ENCODE data around the gene TRAK1.
"Not testable (repeated sequence)": the region's sequence is repeated elsewhere in the genome, so short reads cannot be mapped to it uniquely, and the experiment has no call there.

The TRAK1 gene, protein sequence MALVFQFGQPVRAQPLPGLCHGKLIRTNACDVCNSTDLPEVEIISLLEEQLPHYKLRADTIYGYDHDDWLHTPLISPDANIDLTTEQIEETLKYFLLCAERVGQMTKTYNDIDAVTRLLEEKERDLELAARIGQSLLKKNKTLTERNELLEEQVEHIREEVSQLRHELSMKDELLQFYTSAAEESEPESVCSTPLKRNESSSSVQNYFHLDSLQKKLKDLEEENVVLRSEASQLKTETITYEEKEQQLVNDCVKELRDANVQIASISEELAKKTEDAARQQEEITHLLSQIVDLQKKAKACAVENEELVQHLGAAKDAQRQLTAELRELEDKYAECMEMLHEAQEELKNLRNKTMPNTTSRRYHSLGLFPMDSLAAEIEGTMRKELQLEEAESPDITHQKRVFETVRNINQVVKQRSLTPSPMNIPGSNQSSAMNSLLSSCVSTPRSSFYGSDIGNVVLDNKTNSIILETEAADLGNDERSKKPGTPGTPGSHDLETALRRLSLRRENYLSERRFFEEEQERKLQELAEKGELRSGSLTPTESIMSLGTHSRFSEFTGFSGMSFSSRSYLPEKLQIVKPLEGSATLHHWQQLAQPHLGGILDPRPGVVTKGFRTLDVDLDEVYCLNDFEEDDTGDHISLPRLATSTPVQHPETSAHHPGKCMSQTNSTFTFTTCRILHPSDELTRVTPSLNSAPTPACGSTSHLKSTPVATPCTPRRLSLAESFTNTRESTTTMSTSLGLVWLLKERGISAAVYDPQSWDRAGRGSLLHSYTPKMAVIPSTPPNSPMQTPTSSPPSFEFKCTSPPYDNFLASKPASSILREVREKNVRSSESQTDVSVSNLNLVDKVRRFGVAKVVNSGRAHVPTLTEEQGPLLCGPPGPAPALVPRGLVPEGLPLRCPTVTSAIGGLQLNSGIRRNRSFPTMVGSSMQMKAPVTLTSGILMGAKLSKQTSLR

DNA sequence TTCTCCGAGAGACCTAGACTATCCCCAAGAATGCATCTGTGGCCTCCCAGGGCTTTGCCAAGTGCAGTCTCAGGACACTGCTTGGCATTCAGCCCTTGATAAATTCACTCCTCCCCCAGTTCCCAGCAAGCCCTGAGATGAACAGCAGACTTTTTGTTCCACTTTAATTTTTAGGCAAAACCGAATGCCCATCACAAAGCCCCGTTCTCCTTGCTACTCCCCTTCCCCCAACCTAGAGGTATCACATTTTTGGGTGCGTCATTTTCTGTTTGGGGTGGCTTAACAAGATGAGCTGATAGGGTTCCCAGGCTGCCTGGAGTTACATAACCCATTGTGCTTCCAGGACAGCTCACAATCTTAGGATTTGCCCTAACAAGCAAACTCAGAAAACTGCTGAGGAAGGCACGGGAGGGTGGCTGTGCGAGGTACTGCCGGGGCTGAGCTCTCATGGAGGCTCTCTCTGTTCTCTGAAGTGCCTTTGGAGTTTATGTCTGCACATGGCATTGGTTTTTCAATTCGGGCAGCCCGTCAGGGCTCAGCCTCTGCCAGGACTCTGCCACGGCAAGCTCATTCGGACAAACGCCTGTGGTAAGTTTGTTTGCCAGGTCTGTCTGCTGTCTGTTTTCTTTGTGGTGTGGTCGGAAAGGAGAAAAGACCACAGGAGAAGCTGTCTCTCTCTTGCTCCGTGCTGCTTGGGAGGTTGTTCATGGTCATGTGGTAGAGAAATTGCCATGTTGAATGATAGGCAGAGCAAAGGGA lies at the start of gene TRAK1:
Gene TRAK1, plus strand, starts transcription at position 385 of the 759 bp plus-strand sequence. Its CDS starts 113 bp downstream, at position 498.
- DNase-seq, result no peak

DNA sequence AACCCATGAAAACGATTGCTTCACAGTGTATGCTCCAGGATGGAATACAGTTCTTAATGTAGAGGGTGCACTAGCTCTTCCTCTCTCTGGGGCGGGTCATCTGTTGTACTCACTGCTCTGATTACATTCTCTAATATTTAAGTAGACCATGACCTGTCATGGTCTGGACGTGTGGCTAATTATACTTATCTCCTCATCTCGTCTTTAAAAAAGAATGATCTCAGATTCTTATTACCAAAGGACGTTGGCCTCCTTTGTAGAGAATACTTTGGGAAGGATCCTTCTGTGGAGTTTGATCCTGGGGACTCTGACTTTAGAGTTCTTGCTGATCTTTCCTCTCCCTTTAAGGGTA lies 48.4 kb upstream of the TRAK1 start:
- DNase-seq, result no peak

DNA sequence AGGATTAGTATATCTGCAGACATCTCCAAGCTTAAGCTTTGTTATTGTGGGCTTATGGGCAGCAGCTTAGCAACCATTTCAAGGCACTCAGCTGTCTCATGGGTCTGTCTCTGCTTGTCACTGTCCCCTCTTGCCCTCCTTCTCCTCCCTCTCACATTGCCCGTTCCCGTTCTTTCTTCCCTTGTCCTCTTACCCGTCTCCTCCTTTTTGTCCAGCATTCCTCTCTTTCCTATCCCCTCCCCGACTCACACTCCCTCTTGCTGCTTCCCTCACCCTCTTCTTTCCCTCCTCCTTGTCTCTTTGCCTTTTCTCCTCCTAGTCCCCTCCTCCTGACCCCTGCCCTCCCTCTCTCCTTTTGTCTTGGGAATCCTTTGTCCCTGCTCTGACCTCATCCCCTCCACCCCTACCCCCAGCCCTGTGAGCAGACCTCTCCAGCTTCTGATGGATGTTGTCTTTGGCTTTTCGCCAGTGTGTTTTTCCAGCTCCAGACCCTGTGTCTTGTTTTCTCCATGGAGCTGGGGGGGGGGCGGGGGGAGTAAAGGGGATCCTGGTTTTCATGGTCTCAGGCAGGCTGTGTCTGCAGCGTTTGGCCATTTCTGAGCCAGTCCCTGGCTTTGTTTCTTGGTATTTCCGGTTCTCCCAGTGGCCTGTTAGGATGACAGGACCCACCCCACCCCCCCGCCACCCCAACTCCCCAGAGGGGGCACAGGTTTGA lies 47.9 kb upstream of the TRAK1 start:
- DNase-seq, result no peak

DNA sequence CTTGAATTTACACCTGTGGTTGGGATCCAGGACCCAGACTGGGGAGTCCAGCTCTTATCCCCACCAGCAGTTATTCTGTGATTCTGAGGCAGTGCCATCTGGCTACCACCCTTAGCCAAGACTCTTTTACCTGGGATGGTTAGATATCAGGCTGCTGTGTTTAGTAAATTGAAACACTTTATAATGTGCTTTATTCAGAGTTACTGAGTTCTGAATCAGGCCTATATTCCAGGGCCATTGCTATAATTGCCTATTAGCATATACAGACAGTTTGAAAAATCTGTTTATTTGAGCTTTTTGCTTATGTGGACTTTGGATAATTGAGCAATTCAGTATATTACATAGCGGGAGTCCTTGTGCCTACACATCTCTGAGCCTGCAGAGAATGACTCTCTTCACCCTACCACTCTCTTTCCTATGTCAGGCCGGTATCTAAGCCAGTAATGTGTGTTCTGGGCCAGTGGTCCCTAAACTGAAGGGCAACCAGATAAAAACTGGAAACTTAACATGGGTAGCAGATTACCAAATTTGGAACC lies 45.4 kb upstream of the TRAK1 start:
- no peak for DNase-seq

DNA sequence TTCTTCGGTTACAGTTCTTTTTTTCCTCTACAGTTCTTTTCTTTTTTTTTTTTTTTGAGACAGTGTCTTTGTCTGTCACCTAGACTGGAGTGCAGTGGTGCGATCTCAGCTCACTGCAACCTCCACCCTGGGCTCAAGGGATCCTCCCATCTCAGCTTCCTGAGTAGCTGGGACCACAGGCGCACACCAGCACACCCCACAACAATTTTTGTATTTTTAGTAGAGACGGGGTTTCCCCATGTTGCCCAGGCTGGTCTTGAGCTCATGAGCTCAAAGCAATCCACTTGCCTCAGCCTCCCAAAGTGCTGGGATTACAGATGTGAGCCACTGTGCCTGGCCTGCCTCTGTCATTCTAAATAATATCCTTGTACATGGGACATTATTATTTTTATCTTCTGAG lies 42.6 kb upstream of the TRAK1 start:
- not testable (repeated sequence) for DNase-seq

DNA sequence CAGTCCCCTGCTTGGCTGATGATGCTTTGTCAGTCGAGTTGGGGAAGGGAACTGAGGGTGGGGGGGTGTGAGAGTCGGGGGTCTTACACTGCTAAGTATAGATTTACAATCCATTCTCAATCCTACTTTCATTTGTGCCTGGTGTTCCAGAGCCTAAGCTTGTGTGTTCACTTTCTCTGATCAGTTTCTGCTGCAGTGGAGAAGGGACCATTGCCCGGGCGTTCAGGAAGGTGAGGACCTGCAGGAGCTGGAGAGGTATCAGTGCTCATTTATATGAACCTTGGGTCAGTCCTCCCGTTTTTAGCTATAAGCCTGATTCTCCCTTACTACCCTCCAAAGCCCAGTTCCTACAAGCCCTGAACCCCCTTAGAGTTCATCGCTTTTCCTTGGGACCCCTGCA lies 41.0 kb upstream of the TRAK1 start:
- no peak for DNase-seq

DNA sequence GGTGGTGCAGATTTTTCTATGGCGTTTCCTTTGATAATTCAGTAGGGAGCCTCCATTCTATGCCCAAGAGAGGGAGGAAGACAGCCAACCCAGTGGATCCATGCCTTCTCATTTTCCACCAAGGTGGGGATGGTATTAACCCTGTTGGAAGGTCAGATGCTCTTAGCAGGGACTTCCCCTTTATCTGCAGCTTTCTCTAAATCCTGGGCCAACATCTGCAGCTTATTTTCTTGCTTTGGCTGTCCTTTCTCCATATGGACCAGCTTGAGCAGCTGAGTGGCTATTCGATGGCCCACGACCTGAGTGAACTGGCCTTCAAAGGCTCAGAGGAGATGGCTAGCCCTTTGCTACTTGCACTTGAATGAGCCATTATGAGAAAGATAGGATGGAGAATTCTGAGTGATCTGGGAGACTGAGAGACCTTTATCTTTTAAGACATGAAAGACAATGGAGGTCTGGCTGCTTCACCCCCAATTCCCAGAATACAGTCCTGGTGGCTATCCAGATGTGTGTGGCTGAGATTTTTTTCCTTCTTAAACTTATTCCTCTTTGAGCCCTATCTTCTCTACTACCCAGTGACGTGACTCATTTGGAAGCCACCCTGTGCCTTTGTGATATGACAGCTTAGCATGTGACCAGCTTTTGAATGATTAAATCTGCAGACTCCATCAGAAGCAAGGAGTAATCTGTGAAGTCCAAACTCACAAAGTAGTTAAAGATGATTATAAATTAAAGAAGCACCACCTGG lies 39.6 kb upstream of the TRAK1 start:
- no peak for DNase-seq

DNA sequence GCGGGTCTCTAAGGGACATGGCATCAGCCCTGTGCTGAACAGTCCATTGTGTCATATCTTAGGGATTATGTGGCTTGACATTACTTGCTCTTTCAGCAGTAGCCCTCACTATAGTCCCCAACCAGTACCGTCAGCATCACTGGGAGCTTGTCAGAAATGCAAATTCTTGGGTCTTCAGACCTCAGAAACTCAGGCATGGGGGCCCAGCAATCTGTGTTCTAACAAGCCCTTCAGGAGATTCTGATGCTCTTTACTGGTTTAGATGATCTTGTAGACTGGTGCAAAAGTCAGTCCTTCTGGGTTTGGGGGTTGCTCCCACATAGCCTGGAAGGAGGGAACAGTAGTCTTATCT lies 39.0 kb upstream of the TRAK1 start:
- no peak for DNase-seq

DNA sequence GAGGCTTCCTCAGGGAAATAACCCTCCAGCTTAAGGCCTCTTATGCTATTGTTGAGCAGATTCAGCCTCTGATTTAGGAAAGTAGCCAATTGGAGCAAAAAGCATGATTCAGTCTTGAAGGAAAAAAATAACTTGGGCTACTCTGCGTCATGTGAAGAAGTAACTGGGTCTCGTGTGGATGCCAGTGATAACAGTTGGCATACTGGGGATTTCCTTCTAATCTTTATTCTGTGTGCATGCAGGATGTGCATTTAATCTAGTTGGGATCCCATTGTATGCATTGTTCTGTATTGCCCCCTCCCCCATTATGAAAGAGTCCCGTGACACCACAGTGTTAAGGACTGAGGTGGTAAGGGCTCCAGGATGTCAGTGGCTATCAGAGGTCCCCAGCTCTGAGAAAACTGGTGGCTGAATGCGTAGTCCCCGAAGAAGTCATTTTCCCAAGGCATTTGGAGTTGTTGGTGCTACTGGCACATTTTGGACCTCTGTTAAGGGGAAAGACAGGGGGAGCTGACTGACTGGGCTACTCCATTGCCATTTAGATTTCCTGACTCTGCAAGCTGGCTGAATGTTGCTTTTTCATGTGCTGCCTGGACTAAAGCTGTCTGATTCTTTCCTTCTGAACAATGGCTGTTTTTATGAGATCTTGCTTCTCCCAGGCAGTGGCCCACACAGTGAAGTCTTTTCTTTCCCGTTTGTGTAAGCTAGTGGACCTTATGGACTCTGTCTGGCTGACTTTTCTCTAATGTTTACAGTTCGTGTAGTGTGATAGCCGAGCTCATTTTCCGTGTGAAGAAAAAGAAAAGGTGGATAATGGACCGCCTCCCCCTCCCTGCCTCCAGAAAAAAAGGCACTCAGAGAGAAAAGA lies 38.4 kb upstream of the TRAK1 start:
- no peak for DNase-seq

DNA sequence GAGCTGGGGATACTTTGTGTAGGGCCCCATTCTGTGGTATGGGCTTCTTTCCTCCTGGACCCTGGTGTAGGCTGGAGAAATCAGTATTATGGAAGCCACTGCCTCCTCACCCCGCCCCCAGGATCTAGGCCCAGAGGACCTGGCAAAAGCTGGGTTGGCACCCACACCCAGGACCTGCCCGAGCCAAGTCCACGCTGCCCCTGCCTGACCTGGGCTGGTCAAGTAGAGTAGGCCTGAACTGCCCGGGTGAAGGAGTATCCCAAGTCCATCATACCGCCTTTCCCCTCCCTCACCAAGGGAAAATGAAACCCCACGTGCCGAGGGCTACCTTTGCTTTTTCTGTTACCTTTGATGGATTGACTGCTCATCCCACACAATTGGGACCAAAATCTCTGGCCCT lies 37.7 kb upstream of the TRAK1 start:
- no peak for DNase-seq

DNA sequence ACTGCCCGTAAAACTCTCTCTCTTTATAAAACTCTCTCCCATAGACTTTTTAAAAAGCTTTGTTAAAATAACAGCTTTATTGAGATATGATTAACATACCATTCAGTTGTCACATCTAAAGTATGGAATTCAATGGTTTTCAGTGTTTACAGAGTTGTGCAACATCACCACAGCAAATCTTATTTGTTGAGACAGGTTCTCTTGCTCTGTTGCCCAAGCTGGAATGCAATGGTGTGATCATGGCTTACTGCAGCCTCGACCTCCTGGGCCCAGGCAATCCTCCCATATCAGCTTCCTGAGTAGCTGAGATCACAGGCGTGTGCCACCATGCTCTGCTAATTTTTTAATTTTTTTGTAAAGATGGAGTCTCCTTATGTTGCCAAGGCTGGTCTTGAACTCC lies 35.9 kb upstream of the TRAK1 start:
- DNase-seq, result no peak

DNA sequence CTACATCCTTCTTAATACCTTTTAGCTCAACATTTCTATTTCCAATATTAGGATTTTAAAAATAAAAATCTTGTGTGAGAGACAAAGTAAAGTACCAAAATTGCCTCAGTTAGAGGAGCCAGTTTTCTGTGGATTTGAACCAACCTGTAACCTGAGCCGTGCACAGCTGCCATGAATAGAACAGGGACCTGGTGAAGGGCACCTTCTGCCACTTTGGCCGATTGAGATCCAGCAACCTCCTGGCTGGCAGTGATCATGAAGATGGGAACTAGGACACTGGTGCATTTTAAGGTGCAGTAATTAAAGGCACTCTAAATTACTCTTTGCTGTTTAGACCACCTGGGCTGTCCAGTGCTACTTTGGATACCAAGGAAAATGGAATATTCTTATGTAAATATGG lies 34.3 kb upstream of the TRAK1 start:
- DNase-seq, result no peak

DNA sequence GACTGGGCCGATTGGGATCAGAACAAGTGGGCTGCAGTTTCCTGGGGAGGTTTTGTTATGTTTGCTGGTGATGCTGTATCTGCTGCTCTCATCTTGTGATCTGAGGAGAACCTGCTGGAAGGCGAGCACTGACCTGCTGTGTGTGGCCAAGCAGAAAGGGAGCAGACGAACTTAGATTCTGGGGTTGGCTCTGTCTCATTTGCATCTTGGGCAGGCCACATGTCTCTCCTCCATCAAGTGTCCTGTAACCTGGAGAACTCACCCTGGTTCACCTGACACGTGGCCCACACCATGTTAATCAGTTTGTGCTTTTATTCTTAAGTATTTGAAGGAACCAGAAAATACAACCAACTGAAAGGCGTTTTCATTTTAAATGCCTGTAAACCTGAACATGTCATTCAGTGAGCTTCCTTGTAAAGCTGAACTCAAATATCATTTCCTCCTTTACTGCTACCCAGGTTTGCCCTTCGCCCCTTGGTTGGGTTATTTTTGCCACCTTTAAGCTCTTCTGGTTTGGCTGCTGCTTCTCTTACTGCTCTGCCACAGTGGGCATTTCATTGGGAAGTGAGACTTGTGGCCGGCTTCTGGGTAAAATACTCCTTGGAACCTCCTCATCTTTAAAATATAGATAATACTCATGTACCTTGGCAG lies 33.5 kb upstream of the TRAK1 start:
- DNase-seq, result no peak

DNA sequence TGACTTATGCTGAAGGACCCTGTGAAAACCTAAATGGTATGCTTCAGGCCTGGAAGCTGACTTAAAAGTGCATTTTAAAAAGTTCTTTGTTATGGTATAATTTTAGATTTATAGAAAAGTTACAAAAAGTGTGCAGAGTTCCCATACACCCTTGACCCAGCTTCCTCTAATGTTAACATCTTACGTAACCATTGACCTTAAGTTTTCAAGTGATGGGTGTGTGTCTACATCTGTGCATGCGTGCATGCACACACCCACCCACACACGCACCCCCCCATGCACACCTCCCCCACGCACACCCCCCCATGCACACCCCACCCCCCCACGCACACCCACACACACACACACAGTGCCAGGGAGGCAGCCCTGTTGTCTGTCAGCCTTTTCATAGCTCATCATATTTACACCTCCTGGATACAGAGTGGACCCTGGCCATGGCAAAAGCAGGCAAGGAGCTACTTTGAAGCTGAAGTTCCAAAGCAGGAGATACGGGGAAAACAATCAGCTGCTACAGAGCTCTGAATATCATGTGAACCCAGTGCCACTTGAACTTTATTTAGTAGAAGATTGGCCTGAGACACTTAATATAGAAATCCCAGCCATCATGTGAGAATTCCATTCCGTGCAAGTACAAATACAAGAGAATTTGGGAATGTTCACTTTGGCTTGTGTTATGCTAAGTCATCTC lies 30.0 kb upstream of the TRAK1 start:
- no peak for DNase-seq

DNA sequence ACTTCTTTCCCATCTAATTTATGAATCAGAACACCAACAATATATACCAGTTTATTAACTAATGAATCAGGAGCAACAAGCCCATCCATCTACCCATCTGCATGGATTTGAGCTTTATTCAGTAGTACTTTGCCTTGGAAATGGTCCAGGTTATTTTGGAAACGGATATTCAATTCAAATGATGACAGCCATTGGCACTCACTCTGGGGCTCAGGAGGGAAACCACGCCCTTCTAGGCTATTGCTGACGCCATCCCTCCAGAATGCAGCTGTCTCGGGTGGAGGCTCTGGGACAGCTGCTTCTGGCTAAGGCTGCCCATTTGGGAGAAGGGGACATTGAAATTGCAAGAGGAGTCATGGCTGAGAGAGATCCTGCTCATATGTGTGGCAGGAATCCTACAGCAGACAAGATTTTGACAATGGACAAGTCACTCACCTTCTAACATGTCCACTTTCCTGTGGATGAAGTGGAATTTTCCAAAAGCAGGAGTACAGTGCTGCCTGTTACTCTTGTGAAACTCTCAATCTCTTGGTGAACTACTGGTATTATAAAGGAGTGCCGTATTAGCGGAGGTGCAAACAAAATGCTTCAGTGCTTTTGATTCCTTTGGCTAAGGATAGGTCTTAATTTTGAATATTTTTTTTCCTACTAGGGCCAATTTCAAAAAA lies 29.3 kb upstream of the TRAK1 start:
- no peak for DNase-seq

DNA sequence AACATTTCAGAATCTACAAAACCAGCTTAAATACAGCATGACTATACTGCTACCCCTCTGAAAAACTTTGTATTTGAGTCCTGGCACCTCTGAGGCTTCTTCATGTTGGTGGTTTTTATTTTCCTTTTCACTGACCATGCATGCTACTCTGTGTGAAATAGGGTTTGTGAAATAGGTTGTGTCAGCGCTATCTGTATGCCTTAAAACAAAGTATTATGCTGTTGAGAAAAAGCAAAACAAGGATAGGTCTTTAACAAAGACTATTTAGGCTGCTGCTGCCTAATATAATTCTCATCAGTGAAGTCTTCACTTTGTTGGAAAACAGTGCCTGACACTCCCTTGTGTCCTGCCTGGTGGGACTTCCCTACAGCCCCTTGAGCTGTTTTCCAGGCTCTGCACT lies 28.7 kb upstream of the TRAK1 start:
- no peak for DNase-seq

DNA sequence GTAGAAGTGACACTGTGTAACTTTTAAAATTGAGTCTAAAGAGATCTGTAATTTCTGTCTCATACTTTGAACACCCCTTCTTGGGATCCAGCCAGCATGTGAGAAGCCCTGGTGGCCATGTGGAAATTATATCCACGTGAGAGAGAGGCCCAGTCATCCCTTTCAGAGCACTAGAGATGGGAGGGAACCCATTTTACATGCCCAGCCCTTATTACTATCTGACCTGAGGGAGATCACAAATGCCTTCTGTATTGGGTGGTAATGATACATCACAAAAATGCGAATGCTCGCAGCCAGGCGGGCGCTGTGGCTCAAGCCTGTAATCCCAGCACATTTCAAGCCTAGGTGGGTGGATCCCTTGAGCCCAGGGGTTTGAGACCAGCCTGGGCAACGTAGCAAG lies 27.3 kb upstream of the TRAK1 start:
- no peak for DNase-seq

DNA sequence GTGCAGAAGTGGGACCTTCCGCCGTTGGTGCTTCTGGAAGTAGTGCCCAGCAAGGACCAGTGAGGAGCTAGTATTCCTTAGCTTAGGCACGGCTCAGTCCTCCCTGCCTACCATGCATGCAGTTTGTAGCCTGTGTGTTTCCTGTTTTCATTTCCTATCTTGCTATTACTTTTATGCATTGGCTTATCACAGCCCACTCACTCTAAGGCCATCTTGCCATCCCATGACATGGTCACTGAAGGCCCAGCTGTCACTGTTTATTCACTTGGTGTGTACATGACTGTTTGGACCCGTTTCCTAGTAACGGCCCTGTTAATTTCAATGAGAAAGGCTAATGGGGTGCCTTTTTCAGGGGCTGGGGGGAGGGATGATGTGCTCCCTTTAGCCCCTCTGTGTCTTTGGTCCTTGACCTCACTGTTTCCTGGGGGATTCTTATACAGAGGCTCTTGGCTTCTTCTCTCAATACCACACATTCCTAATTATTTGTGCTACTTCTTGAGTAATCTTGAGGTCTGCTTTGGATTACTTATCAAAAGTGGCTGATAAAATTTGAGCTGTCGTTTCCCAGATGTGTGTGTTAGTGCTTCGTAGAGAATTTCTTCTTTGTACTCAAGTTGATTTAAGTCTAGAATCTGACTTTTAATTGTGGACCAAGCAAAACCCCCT lies 24.5 kb upstream of the TRAK1 start:
- DNase-seq, result no peak
